NT2/D1 (cell line): ENCODE data around the gene DNMT1.

Source experiments
- SUZ12 ChIP-seq: IDR thresholded peaks from 2 replicates; pipeline ENCODE4 v1.6.1; 2011; ENCODE audit not compliant: insufficient read length, insufficient read depth; ENCODE audit errors: extremely low read depth
- ZNF274 ChIP-seq: IDR thresholded peaks from 2 replicates; pipeline ENCODE4 v1.6.1; 2011; ENCODE audit warnings: mild to moderate bottlenecking, low read depth, low read length

DNA sequence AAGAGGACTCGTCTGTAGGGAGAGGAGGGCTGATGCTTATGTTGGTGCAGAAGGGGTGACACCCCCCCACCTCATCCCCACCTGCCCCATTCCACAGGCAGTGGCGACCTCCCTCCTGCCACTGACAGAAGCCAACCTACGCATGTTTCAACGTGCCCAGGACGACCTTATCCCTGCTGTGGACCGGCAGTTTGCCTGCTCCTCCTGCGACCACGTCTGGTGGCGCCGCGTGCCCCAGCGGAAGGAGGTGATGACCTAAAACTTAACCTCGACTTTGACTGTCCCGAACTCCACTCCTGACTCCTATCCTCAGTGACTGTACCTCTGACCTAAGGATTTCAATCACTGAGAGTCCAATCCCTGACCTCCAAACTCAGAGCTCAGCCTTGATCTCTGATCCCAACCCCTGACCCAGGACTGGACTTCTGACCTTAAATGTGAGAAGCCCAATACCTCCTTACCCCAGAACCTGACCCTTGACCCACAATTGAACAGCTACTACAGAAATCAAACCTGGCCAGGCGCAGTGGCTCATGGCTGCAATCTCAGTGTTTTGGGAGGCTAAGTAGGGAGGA, 104.9 kb downstream of the DNMT1 start:
- TF ChIP-seq ZNF274 (no peak), SUZ12 (no peak)
